Measurements from ENCODE around the gene RAPGEF3.

The RAPGEF3 gene

GRCh38 chr12:47743311-47743860, 15.3 kb downstream of the RAPGEF3 start:
- DNase-seq (ENCODE audit: low spot score), result no peak

GRCh38 chr12:47742253-47742825, 16.3 kb downstream of the RAPGEF3 start:
- peak; percentile 42 for DNase-seq (ENCODE audit: low spot score)

- no peak for DNase-seq (ENCODE audit: low spot score)
These were observed 17.4 kb downstream of the RAPGEF3 start for GRCh38 chr12:47741340-47741703.

GRCh38 chr12:47740606-47741339, 17.9 kb downstream of the RAPGEF3 start:
- no peak for DNase-seq (ENCODE audit: low spot score)

- no peak for DNase-seq (ENCODE audit: low spot score)
These were observed 18.7 kb downstream of the RAPGEF3 start for GRCh38 chr12:47739979-47740378.

GRCh38 chr12:47739297-47739696, 19.4 kb downstream of the RAPGEF3 start:
- no peak for DNase-seq (ENCODE audit: low spot score)

GRCh38 chr12:47737936-47738594, 20.6 kb downstream of the RAPGEF3 start:
- no peak for DNase-seq (ENCODE audit: low spot score)

GRCh38 chr12:47736877-47737676, 21.6 kb downstream of the RAPGEF3 start:
- no peak for DNase-seq (ENCODE audit: low spot score)

- DNase-seq (ENCODE audit: low spot score), result no peak
These were observed 22.5 kb downstream of the RAPGEF3 start for GRCh38 chr12:47736216-47736615.

- DNase-seq (ENCODE audit: low spot score), result no peak
These were observed 23.0 kb downstream of the RAPGEF3 start for GRCh38 chr12:47735649-47736048.

GRCh38 chr12:47734725-47735480, 23.8 kb downstream of the RAPGEF3 start:
- DNase-seq (ENCODE audit: low spot score), result no peak

GRCh38 chr12:47733142-47733541, 25.5 kb downstream of the RAPGEF3 start:
- DNase-seq (ENCODE audit: low spot score), result no peak

GRCh38 chr12:47732504-47732903, 26.2 kb downstream of the RAPGEF3 start:
- DNase-seq (ENCODE audit: low spot score), result no peak

GRCh38 chr12:47731723-47732122, 27.0 kb downstream of the RAPGEF3 start:
- DNase-seq (ENCODE audit: low spot score), result no peak

GRCh38 chr12:47730341-47730744, 28.3 kb downstream of the RAPGEF3 start:
- DNase-seq (ENCODE audit: low spot score), result no peak

- DNase-seq (ENCODE audit: low spot score), result no peak
These were observed 29.4 kb downstream of the RAPGEF3 start for GRCh38 chr12:47729233-47729632.

- DNase-seq (ENCODE audit: low spot score), result no peak
These were observed 32.8 kb downstream of the RAPGEF3 start for GRCh38 chr12:47725893-47726292.

GRCh38 chr12:47725091-47725772, 33.4 kb downstream of the RAPGEF3 start, which contains the start of gene ENDOU:
Gene ENDOU (minus strand): TSS chr12:47725490. CDS start chr12:47725413, 77 bp downstream.
- DNase-seq (ENCODE audit: low spot score), result no peak

GRCh38 chr12:47722941-47723631, 35.6 kb downstream of the RAPGEF3 start:
- DNase-seq (ENCODE audit: low spot score), result no peak
